Lower leg skin (tissue), 3 donors: ENCODE data around the gene TSC22D3.

Experiments
- CTCF ChIP-seq, 3 donors: fragments of 450-650 bp; IDR thresholded peaks; one replicate each; pipeline ENCODE4 v1.5.1; 2016; ENCODE audit warnings: antibody characterized with exemption in 3 of 3, mild to moderate bottlenecking in 3 of 3, moderate library complexity in 2 of 3
- POLR2A ChIP-seq, 2 donors: fragments of 450-650 bp; IDR thresholded peaks; one replicate each; pipeline ENCODE4 v1.6.1; 2016 to 2017; ENCODE audit warnings: antibody characterized with exemption in 2 of 2, mild to moderate bottlenecking in 1 of 2, moderate library complexity in 1 of 2

GRCh38 chrX:107805179-107805578 lies 29.6 kb upstream of the TSC22D3 start:
- TF ChIP-seq CTCF (IDR thresholded peaks at IDR 0.05) (no peak), POLR2A (IDR thresholded peaks at IDR 0.05) (no peak)
